CD14-positive monocyte (primary cell): ENCODE data around the gene SPIRE2. TPM values are rescaled to one million over a fixed set of nuclear protein-coding genes. Genes with fewer than 3 reads are reported as not detected.

ENCODE experiments used
- DNase-seq, 3 donors: peaks; one replicate each; pipeline ENCODE4 v3.0.0-alpha.2; 2011 to 2022
- H2AFZ ChIP-seq: 2 replicates; pipeline ENCODE4 v1.6.0; 2012; ENCODE audit warnings: mild to moderate bottlenecking, low read depth, low read length, inconsistent platforms; ENCODE audit not compliant: insufficient read depth, poor library complexity, severe bottlenecking
- H3K27ac ChIP-seq, 2 donors: 1 replicate in 1 of 2; 2 replicates in 1 of 2; pipeline ENCODE4 v1.5.1; 2012 to 2013; ENCODE audit warnings: low read length in 2 of 2, control low read depth in 1 of 2, inconsistent platforms in 1 of 2, low read depth in 1 of 2, mild to moderate bottlenecking in 1 of 2
- H3K27me3 ChIP-seq, 2 donors: one replicate each; pipeline versions ENCODE4 v1.6.0 to v1.6.1; 2011 to 2013; ENCODE audit warnings: low read length in 2 of 2; ENCODE audit not compliant: control insufficient read depth in 2 of 2, insufficient read depth in 2 of 2
- H3K36me3 ChIP-seq, 2 donors: replicated peaks in 1 of 2; 1 replicate in 1 of 2; 2 replicates in 1 of 2; pipeline versions ENCODE4 v1.5.1 to v1.6.1; 2012 to 2013; ENCODE audit warnings: low read length in 2 of 2, control low read depth in 1 of 2, inconsistent platforms in 1 of 2, mild to moderate bottlenecking in 1 of 2; ENCODE audit not compliant: insufficient read depth in 2 of 2, control insufficient read depth in 1 of 2
- H3K4me1 ChIP-seq, 2 donors: 1 replicate in 1 of 2; 2 replicates in 1 of 2; pipeline versions ENCODE4 v1.5.1 to v1.6.1; 2012 to 2013; ENCODE audit warnings: low read length in 2 of 2, control low read depth in 1 of 2, inconsistent platforms in 1 of 2, mild to moderate bottlenecking in 1 of 2, moderate library complexity in 1 of 2; ENCODE audit not compliant: insufficient read depth in 2 of 2, control insufficient read depth in 1 of 2
- H3K4me2 ChIP-seq: replicated peaks from 2 replicates; pipeline ENCODE3; 2012; ENCODE audit warnings: low read length, moderate library complexity, mild to moderate bottlenecking; ENCODE audit not compliant: poor library complexity, severe bottlenecking; ENCODE audit errors: extremely low read depth
- H3K4me3 ChIP-seq, 3 experiments: fragments of 200-600 bp in 1 of 3; sonication (generic) in 1 of 3; replicated peaks in 1 of 3; 1 replicate in 2 of 3; 2 replicates in 1 of 3; pipeline ENCODE4 v1.5.1; 2011 to 2013; ENCODE audit warnings: low read length in 3 of 3, mild to moderate bottlenecking in 3 of 3, control low read depth in 2 of 3, low read depth in 2 of 3, inconsistent platforms in 1 of 3, moderate library complexity in 1 of 3
- H3K79me2 ChIP-seq: 2 replicates; pipeline ENCODE4 v1.6.0; 2012; ENCODE audit warnings: mild to moderate bottlenecking, control low read depth, inconsistent platforms, low read length, moderate library complexity; ENCODE audit not compliant: insufficient read depth
- H3K9ac ChIP-seq: 2 replicates; pipeline ENCODE4 v1.6.0; 2017; ENCODE audit warnings: low read length, mild to moderate bottlenecking; ENCODE audit not compliant: insufficient read depth, poor library complexity, severe bottlenecking
- H3K9me3 ChIP-seq, 2 donors: replicated peaks in 1 of 2; 1 replicate in 1 of 2; 2 replicates in 1 of 2; pipeline versions ENCODE4 v1.5.1 to v1.6.1; 2012 to 2013; ENCODE audit warnings: low read length in 2 of 2, control low read depth in 1 of 2; ENCODE audit not compliant: control insufficient read depth in 1 of 2, insufficient read depth in 1 of 2
- H4K20me1 ChIP-seq: 2 replicates; pipeline ENCODE4 v1.6.0; 2012; ENCODE audit warnings: mild to moderate bottlenecking, low read length, control low read depth, moderate library complexity; ENCODE audit not compliant: insufficient read depth
- H3K27ac Mint-ChIP-seq, 7 donors: one replicate each; pipeline ENCODE4 v1.8.0; 2020; ENCODE audit warnings: mild to moderate bottlenecking in 7 of 7, mixed read lengths in 7 of 7, moderate library complexity in 6 of 7, inconsistent platforms in 2 of 7
- H3K27me3 Mint-ChIP-seq, 3 donors: one replicate each; pipeline ENCODE4 v1.8.0; 2021 to 2022; ENCODE audit warnings: low read depth in 3 of 3, mild to moderate bottlenecking in 3 of 3, mixed read lengths in 3 of 3, moderate library complexity in 3 of 3, inconsistent platforms in 1 of 3
- H3K36me3 Mint-ChIP-seq, 2 donors: one replicate each; pipeline ENCODE4 v1.8.0; 2020; ENCODE audit warnings: mixed read lengths in 2 of 2, inconsistent platforms in 1 of 2, mild to moderate bottlenecking in 1 of 2
- H3K4me1 Mint-ChIP-seq: one replicate; pipeline ENCODE4 v1.8.0; 2020; ENCODE audit warnings: mild to moderate bottlenecking, mixed read lengths
- H3K4me3 Mint-ChIP-seq, 2 donors: one replicate each; pipeline ENCODE4 v1.8.0; 2020; ENCODE audit warnings: mild to moderate bottlenecking in 2 of 2, mixed read lengths in 2 of 2, moderate library complexity in 1 of 2
- H3K9me3 Mint-ChIP-seq, 7 donors: one replicate each; pipeline ENCODE4 v1.8.0; 2020 to 2022; ENCODE audit warnings: mixed read lengths in 7 of 7, mild to moderate bottlenecking in 6 of 7, moderate library complexity in 6 of 7, inconsistent platforms in 2 of 7
- CTCF ChIP-seq: fragments of 200-600 bp; IDR thresholded peaks from one replicate; pipeline ENCODE4 v1.8.0; 2022; ENCODE audit warnings: antibody characterized with exemption, mild to moderate bottlenecking
- WGBS: methylation state at CpG from one replicate; pipeline ENCODE4 v1.1.5; 2013; ENCODE audit warnings: missing lambda C conversion rate; ENCODE audit not compliant: insufficient coverage; 5-methylcytosine and 5-hydroxymethylcytosine counted together
- intact Hi-C, 2 donors: fragments of 100-400 bp; cut with micrococcal nuclease; formaldehyde crosslinking; loops; one replicate each; pipeline versions ENCODE4 v1.15.0 to v1.15.1; 2023
- polyA plus RNA-seq, 3 donors: library from polyadenylated mRNA; depleted of rRNA in 1 of 3; unstranded in 2 of 3; stranded (reverse) in 1 of 3; fragments of 300-500 nt in 2 of 3; fragments of >200 nt in 1 of 3; fragmentation: Illumina TruSeq in 2 of 3; gene quantifications; 1 replicate in 2 of 3; 2 replicates in 1 of 3; pipeline ENCODE4 v1.2.3, GENCODE V29; 2012 to 2021

SPIRE2 gene
- polyA plus RNA-seq, 3 donors, result 0.09 to 1.2 TPM; not detected in 1

GRCh38 chr16:89911375-89911774 is 83.1 kb downstream of the SPIRE2 start:
- intact Hi-C loops, result no loop called here
- H3K27me3 Mint-ChIP-seq, result peaks cover 1 to 8% (median 4%) of the 10 kb centered on the region in 3 donors
- WGBS, result 94% methylated on average over 8 of the region's 14 CpGs

GRCh38 chr16:89912143-89912542 is 83.9 kb downstream of the SPIRE2 start:
- Histone ChIP-seq H3K4me2 (no peak overlapping the region), H3K4me3 (no peak overlapping the region), H2AFZ (no peak overlapping the region), H4K20me1 (peaks cover 57% of the 10 kb centered on the region), H3K27ac (no peak overlapping the region), H3K9ac (no peak overlapping the region), H3K36me3 (peaks cover 19 to 29% of the 10 kb centered on the region in 2 donors), H3K4me1 (peaks cover 0 to 7% of the 10 kb centered on the region in 2 donors), H3K27me3 (no peaks in the 10 kb centered on the region), H3K79me2 (no peaks in the 10 kb centered on the region), H3K9me3 (no peaks in the 10 kb centered on the region)
- no peak for DNase-seq
- peaks cover 1 to 15% (median 6%) of the 10 kb centered on the region in 3 donors for H3K27me3 Mint-ChIP-seq
- peaks cover 18 to 43% of the 10 kb centered on the region in 2 donors for H3K36me3 Mint-ChIP-seq
- H3K27ac Mint-ChIP-seq, result no peak overlapping the region
- TF ChIP-seq CTCF, result no peak
- WGBS, result 97% methylated on average over 13 of the region's 13 CpGs
- peaks cover 0 to 2% (median 0%) of the 10 kb centered on the region in 7 donors for H3K9me3 Mint-ChIP-seq
- intact Hi-C loops, result no loop called here
- peaks cover 7% of the 10 kb centered on the region for H3K4me1 Mint-ChIP-seq
- no peak overlapping the region for H3K4me3 Mint-ChIP-seq

More at GRCh38 chr16:89911375-89911774, 83.1 kb downstream of the SPIRE2 start:
- Mint-ChIP-seq H3K36me3 (peaks cover 26 to 51% of the 10 kb centered on the region in 2 donors), H3K27ac (no peak overlapping the region), H3K4me1 (peaks cover 7% of the 10 kb centered on the region), H3K9me3 (peaks cover 0 to 7% (median 1%) of the 10 kb centered on the region in 7 donors), H3K4me3 (no peak overlapping the region)
- no peak overlapping the region for H3K4me2 ChIP-seq
- H3K36me3 ChIP-seq, result peaks cover 27 to 37% of the 10 kb centered on the region in 2 donors
- DNase-seq, result no peak
- no peak for TF ChIP-seq CTCF
- H3K79me2 ChIP-seq, result no peaks in the 10 kb centered on the region
- H2AFZ ChIP-seq, result no peak overlapping the region
- H3K27me3 ChIP-seq, result no peaks in the 10 kb centered on the region
- no peak overlapping the region for H3K27ac ChIP-seq
- H3K4me1 ChIP-seq, result peaks cover 0 to 7% of the 10 kb centered on the region in 2 donors
- H4K20me1 ChIP-seq, result peaks cover 65% of the 10 kb centered on the region
- H3K4me3 ChIP-seq, result no peak overlapping the region
- H3K9me3 ChIP-seq, result peaks cover 0 to 6% of the 10 kb centered on the region in 2 donors
- H3K9ac ChIP-seq, result no peak overlapping the region
